H1 (cell line): ENCODE data around the gene UCN3. TPM values are rescaled to one million over a fixed set of nuclear protein-coding genes. Genes with fewer than 3 reads are reported as not detected.

Source experiments
- CTCF ChIA-PET: fragments of 300-600 bp; sonication (Branson Sonifier 250); formaldehyde crosslinking; loops from one replicate; lab custom pipeline; 2021; ENCODE audit not compliant: partially characterized antibody; lab: Charles Lee
- POLR2A ChIA-PET: fragments of 300-600 bp; sonication (Branson Sonifier 250); formaldehyde crosslinking; loops from one replicate; lab custom pipeline; 2021; ENCODE audit warnings: inconsistent platforms; ENCODE audit not compliant: partially characterized antibody; lab: Charles Lee
- DNase-seq, 2 experiments: peaks; one replicate each; pipeline versions ENCODE4 v3.0.0 to v3.0.0-alpha.2; 2010 to 2022; ENCODE audit warnings: low spot score in 2 of 2, low read depth in 1 of 2, mixed read lengths in 1 of 2
- FAIRE-seq: peaks from 2 replicates; lab custom pipeline; 2011; peaks lifted over from hg19 to GRCh38; lab: Jason Lieb, UNC
- H2AFZ ChIP-seq: 2 replicates; pipeline ENCODE4 v1.8.1; 2012; ENCODE audit warnings: low read length, inconsistent platforms
- H2AK5ac ChIP-seq: 2 replicates; pipeline ENCODE4 v1.6.1; 2013; ENCODE audit warnings: low read depth, low read length
- H2BK120ac ChIP-seq: replicated peaks from 2 replicates; pipeline ENCODE3; 2013; ENCODE audit warnings: low read depth, low read length, inconsistent platforms
- H2BK12ac ChIP-seq: 2 replicates; pipeline ENCODE4 v1.6.1; 2013; ENCODE audit warnings: low read depth, low read length
- H2BK15ac ChIP-seq: 2 replicates; pipeline ENCODE4 v1.6.1; 2013; ENCODE audit warnings: low read length
- H2BK20ac ChIP-seq: 2 replicates; pipeline ENCODE4 v1.6.1; 2013; ENCODE audit warnings: low read length
- H2BK5ac ChIP-seq: 2 replicates; pipeline ENCODE4 v1.6.1; 2013; ENCODE audit warnings: low read depth, low read length
- H3K14ac ChIP-seq: 2 replicates; pipeline ENCODE4 v1.6.1; 2013; ENCODE audit warnings: inconsistent platforms; ENCODE audit not compliant: insufficient read length
- H3K18ac ChIP-seq: 2 replicates; pipeline ENCODE4 v1.6.1; 2013; ENCODE audit warnings: low read length; ENCODE audit errors: extremely low read depth
- H3K23ac ChIP-seq: 2 replicates; pipeline ENCODE4 v1.6.1; 2013; ENCODE audit warnings: inconsistent platforms; ENCODE audit not compliant: insufficient read length
- H3K23me2 ChIP-seq: 2 replicates; pipeline ENCODE4 v1.6.1; 2013; ENCODE audit warnings: low read depth, low read length
- H3K27ac ChIP-seq: 2 replicates; pipeline ENCODE4 v1.6.1; 2011; ENCODE audit warnings: low read depth, low read length, inconsistent platforms
- H3K27me3 ChIP-seq, 4 experiments: replicated peaks in 1 of 4; 1 replicate in 1 of 4; 2 replicates in 3 of 4; pipeline versions ENCODE4 v1.6.1 to v1.8.1; 2011 to 2013; ENCODE audit warnings: low read length in 3 of 4, mild to moderate bottlenecking in 3 of 4, inconsistent platforms in 2 of 4, mixed read lengths in 2 of 4, moderate library complexity in 1 of 4; ENCODE audit not compliant: control insufficient read depth in 3 of 4, insufficient read depth in 3 of 4; ENCODE audit errors: extremely low read depth in 1 of 4
- H3K36me3 ChIP-seq, 4 experiments: 2 replicates each; pipeline versions ENCODE4 v1.6.1 to v1.8.1; 2011 to 2013; ENCODE audit warnings: mild to moderate bottlenecking in 4 of 4, low read length in 3 of 4, moderate library complexity in 2 of 4, control low read depth in 1 of 4, inconsistent platforms in 1 of 4; ENCODE audit not compliant: insufficient read depth in 4 of 4, control insufficient read depth in 2 of 4
- H3K4ac ChIP-seq: replicated peaks from 2 replicates; pipeline ENCODE3; 2013; ENCODE audit warnings: low read length, low read depth, mixed read lengths, inconsistent platforms; ENCODE audit not compliant: insufficient read length
- H3K4me1 ChIP-seq, 4 experiments: replicated peaks in 1 of 4; 1 replicate in 1 of 4; 2 replicates in 3 of 4; pipeline versions ENCODE4 v1.6.1 to v1.8.1; 2011 to 2013; ENCODE audit warnings: low read length in 3 of 4, inconsistent platforms in 2 of 4, mixed read lengths in 1 of 4; ENCODE audit not compliant: insufficient read depth in 4 of 4, control insufficient read depth in 3 of 4
- H3K4me2 ChIP-seq, 2 experiments: 2 replicates each; pipeline versions ENCODE4 v1.6.1 to v1.8.1; 2011 to 2013; ENCODE audit warnings: low read depth in 2 of 2, low read length in 2 of 2, control low read depth in 1 of 2, inconsistent platforms in 1 of 2, mild to moderate bottlenecking in 1 of 2; ENCODE audit not compliant: insufficient read depth in 1 of 2
- H3K4me3 ChIP-seq, 4 experiments: fragments of 200-600, 300-600 bp in 1 of 4; sonication (generic), shearing (Covaris generic), sonication (Bioruptor Twin) in 1 of 4; 2 replicates each; pipeline versions ENCODE4 v1.5.1 to v1.8.1; 2011 to 2016; ENCODE audit warnings: low read length in 4 of 4, low read depth in 3 of 4, control low read depth in 2 of 4, inconsistent platforms in 2 of 4, mild to moderate bottlenecking in 2 of 4, mixed read lengths in 1 of 4, moderate library complexity in 1 of 4; ENCODE audit not compliant: insufficient read depth in 2 of 4; ENCODE audit errors: extremely low read depth in 1 of 4
- H3K56ac ChIP-seq: replicated peaks from 2 replicates; pipeline ENCODE3; 2013; ENCODE audit warnings: low read depth, mild to moderate bottlenecking, mixed read lengths, low read length, inconsistent platforms; ENCODE audit not compliant: insufficient read length
- H3K79me1 ChIP-seq: 2 replicates; pipeline ENCODE4 v1.6.1; 2013; ENCODE audit warnings: low read depth, low read length, control low read depth
- H3K79me2 ChIP-seq, 2 experiments: 2 replicates each; pipeline versions ENCODE4 v1.6.1 to v1.8.1; 2012 to 2013; ENCODE audit warnings: low read length in 2 of 2, mild to moderate bottlenecking in 2 of 2, inconsistent platforms in 1 of 2; ENCODE audit not compliant: insufficient read depth in 2 of 2, control insufficient read depth in 1 of 2
- H3K9ac ChIP-seq, 4 experiments: replicated peaks in 1 of 4; 1 replicate in 1 of 4; 2 replicates in 3 of 4; pipeline versions ENCODE4 v1.6.1 to v1.8.1; 2011 to 2013; ENCODE audit warnings: low read depth in 3 of 4, low read length in 3 of 4, control low read depth in 2 of 4, mild to moderate bottlenecking in 2 of 4, moderate library complexity in 2 of 4, inconsistent platforms in 1 of 4; ENCODE audit errors: extremely low read depth in 1 of 4
- H3K9me3 ChIP-seq, 2 experiments: 2 replicates each; pipeline versions ENCODE4 v1.6.1 to v1.8.1; 2012 to 2013; ENCODE audit warnings: mild to moderate bottlenecking in 2 of 2, moderate library complexity in 2 of 2, control low read depth in 1 of 2, inconsistent platforms in 1 of 2, low read depth in 1 of 2, low read length in 1 of 2, mixed read lengths in 1 of 2; ENCODE audit not compliant: insufficient read depth in 2 of 2
- H4K20me1 ChIP-seq, 2 experiments: replicated peaks in 1 of 2; 2 replicates each; pipeline versions ENCODE3 to v1.8.1; 2011 to 2013; ENCODE audit warnings: inconsistent platforms in 2 of 2, low read length in 2 of 2, mild to moderate bottlenecking in 1 of 2; ENCODE audit not compliant: insufficient read depth in 2 of 2, control insufficient read depth in 1 of 2
- H4K5ac ChIP-seq: 2 replicates; pipeline ENCODE4 v1.6.1; 2013; ENCODE audit warnings: low read length, low read depth, mixed read lengths, inconsistent platforms; ENCODE audit not compliant: insufficient read length
- H4K8ac ChIP-seq: 2 replicates; pipeline ENCODE4 v1.8.0; 2013; ENCODE audit warnings: mild to moderate bottlenecking, moderate library complexity, low read length, inconsistent platforms; ENCODE audit not compliant: insufficient read depth; ENCODE audit errors: extremely low read depth
- H4K91ac ChIP-seq: replicated peaks from 2 replicates; pipeline ENCODE3; 2013; ENCODE audit warnings: low read length, mixed read lengths, inconsistent platforms; ENCODE audit not compliant: insufficient read length
- EGR1 ChIP-seq: IDR thresholded peaks from 2 replicates; pipeline ENCODE4 v1.6.1; 2011; ENCODE audit warnings: low read depth, low read length, borderline replicate concordance
- JUN ChIP-seq: IDR thresholded peaks from 2 replicates; pipeline ENCODE4 v1.6.1; 2011; ENCODE audit warnings: low read depth, mild to moderate bottlenecking, improper control_type of control experiment, low read length
- JUND ChIP-seq: IDR thresholded peaks from 2 replicates; pipeline ENCODE4 v1.6.1; 2011; ENCODE audit warnings: mild to moderate bottlenecking, improper control_type of control experiment, low read length
- RFX5 ChIP-seq: IDR thresholded peaks from 2 replicates; pipeline ENCODE4 v1.6.1; 2011; ENCODE audit warnings: low read depth, low read length, improper control_type of control experiment, borderline replicate concordance
- WGBS, 2 experiments: shearing (Covaris generic) in 1 of 2; methylation state at CpG; one replicate each; pipeline versions ENCODE4 v1.1.6 to v1.1.7; 2013 to 2015; ENCODE audit warnings: low lambda C conversion rate in 2 of 2, mixed read lengths in 2 of 2, inconsistent platforms in 1 of 2, low coverage in 1 of 2, missing lambda C conversion rate in 1 of 2; ENCODE audit not compliant: insufficient replicate concordance in 2 of 2, insufficient coverage in 1 of 2, insufficient read length in 1 of 2; ENCODE audit errors: extremely low coverage in 1 of 2, missing lambda C conversion rate in 1 of 2; 5-methylcytosine and 5-hydroxymethylcytosine counted together
- polyA plus RNA-seq, 7 experiments: library from polyadenylated mRNA; depleted of rRNA in 3 of 7; stranded (reverse) in 5 of 7; unstranded in 2 of 7; fragments of >200 nt in 5 of 7; fragments of 200-250 nt in 2 of 7; gene quantifications; 1 replicate in 5 of 7; 2 replicates in 1 of 7; 4 replicates in 1 of 7; pipeline versions ENCODE4 v1.2.1 to v1.2.3, GENCODE V29; 2011 to 2013; ENCODE audit warnings: missing spikeins in 2 of 7, mixed read lengths in 2 of 7
- total RNA-seq: library from RNA; stranded (reverse); fragmentation: NEBNext Ultra II Directional; extraction: Animal tissue kit (Norgen Biotek cat#: 25700); gene quantifications from 2 replicates; pipeline ENCODE4 v1.2.1, GENCODE V29; 2021

Gene UCN3
- total and polyA plus RNA-seq, 2 of the 8 experiments (the other 6 are each of a cell fraction or from before 2014, with no cell fraction given), result not detected

- DNase-seq, result no peak
- Histone ChIP-seq H3K23ac (no peak overlapping the region), H3K4me1 (no peaks in the 10 kb centered on the region), H2BK120ac (no peak overlapping the region), H3K4ac (no peak overlapping the region), H3K4me2 (no peak overlapping the region), H3K27me3 (no peaks in the 10 kb centered on the region), H4K91ac (no peak overlapping the region), H4K8ac (no peak overlapping the region), H2BK5ac (no peak overlapping the region), H2AK5ac (no peak overlapping the region), H3K79me2 (no peaks in the 10 kb centered on the region), H2BK15ac (no peak overlapping the region), H4K5ac (no peak overlapping the region), H3K9me3 (no peaks in the 10 kb centered on the region), H3K27ac (no peak overlapping the region), H3K23me2 (no peaks in the 10 kb centered on the region; the same call in 1 of the 2 replicates), H3K36me3 (no peaks in the 10 kb centered on the region), H3K18ac (no peak overlapping the region), H2BK12ac (no peak overlapping the region), H3K56ac (no peak overlapping the region), H3K9ac (no peak overlapping the region), H2BK20ac (no peak overlapping the region), H3K79me1 (no peaks in the 10 kb centered on the region), H4K20me1 (no peaks in the 10 kb centered on the region), H2AFZ (no peak overlapping the region), H3K4me3 (no peak overlapping the region), H3K14ac (no peak overlapping the region)
- ChIA-PET CTCF (interaction anchor here (0.7 to 1.3 kb wide), 3 partner anchors 9 to 25 kb away, joined by 3 read pairs; no protein-coding TSS in a partner anchor), POLR2A (no interaction called here)
- 94% methylated on average over 3 of the region's 3 CpGs; no CpG with 5 or more reads in 1 of the 2 experiments for WGBS, 2 experiments
- FAIRE-seq, result no peak
- no peak for TF ChIP-seq JUN
- TF ChIP-seq RFX5, result no peak
- TF ChIP-seq EGR1, result no peak
- TF ChIP-seq JUND, result no peak
Measured at GRCh38 chr10:5343092-5343491, 21.7 kb upstream of the UCN3 start.
